Common myeloid progenitor, CD34-positive (primary cell): Measurements from ENCODE around the gene GNG4.
A peak's percentile ranks its signal among the peaks of the same experiment; 100 is the strongest.

Experiments
- CTCF ChIA-PET: fragments of 350-600 bp; sonication (Branson Sonifier 250); formaldehyde crosslinking; loops from one replicate; lab custom pipeline; 2021; ENCODE audit warnings: antibody characterized with exemption; lab: Charles Lee
- POLR2A ChIA-PET: fragments of 350-600 bp; sonication (Branson Sonifier 250); formaldehyde crosslinking; loops from one replicate; lab custom pipeline; 2021; ENCODE audit warnings: antibody characterized with exemption; lab: Charles Lee
- DNase-seq, 3 donors: peaks; one replicate each; pipeline versions ENCODE4 v3.0.0 to v3.0.0-alpha.2; 2013
- H3K27ac ChIP-seq, 2 experiments: 1 replicate in 1 of 2; 2 replicates in 1 of 2; pipeline ENCODE4 v1.7.0; 2013; ENCODE audit warnings: inconsistent platforms in 2 of 2, low read length in 2 of 2, mild to moderate bottlenecking in 2 of 2, low read depth in 1 of 2, moderate library complexity in 1 of 2; ENCODE audit not compliant: severe bottlenecking in 2 of 2, insufficient read depth in 1 of 2, poor library complexity in 1 of 2
- H3K27me3 ChIP-seq, 5 experiments: replicated peaks in 2 of 5; 1 replicate in 3 of 5; 2 replicates in 2 of 5; pipeline versions ENCODE4 v1.6.1 to v1.7.0; 2013; ENCODE audit warnings: low read length in 4 of 5, mild to moderate bottlenecking in 2 of 5, moderate library complexity in 2 of 5, inconsistent platforms in 1 of 5; ENCODE audit not compliant: insufficient read depth in 5 of 5, control insufficient read depth in 4 of 5
- H3K36me3 ChIP-seq, 4 experiments: 1 replicate in 2 of 4; 2 replicates in 2 of 4; pipeline versions ENCODE4 v1.6.1 to v1.7.0; 2013; ENCODE audit warnings: low read length in 3 of 4, control low read depth in 1 of 4, mild to moderate bottlenecking in 1 of 4; ENCODE audit not compliant: control insufficient read depth in 4 of 4, insufficient read depth in 4 of 4
- H3K4me1 ChIP-seq, 4 experiments: 1 replicate in 3 of 4; 2 replicates in 1 of 4; pipeline versions ENCODE4 v1.6.1 to v1.7.1; 2013; ENCODE audit warnings: low read length in 3 of 4, mild to moderate bottlenecking in 3 of 4, control low read depth in 1 of 4, inconsistent platforms in 1 of 4, moderate library complexity in 1 of 4; ENCODE audit not compliant: control insufficient read depth in 4 of 4, insufficient read depth in 4 of 4; ENCODE audit errors: control extremely low read depth in 1 of 4
- H3K4me3 ChIP-seq, 7 experiments: 1 replicate in 4 of 7; 2 replicates in 3 of 7; pipeline versions ENCODE4 v1.5.1 to v1.7.0; 2013; ENCODE audit warnings: mild to moderate bottlenecking in 7 of 7, low read length in 6 of 7, moderate library complexity in 6 of 7, inconsistent platforms in 2 of 7, low read depth in 2 of 7, control low read depth in 1 of 7; ENCODE audit not compliant: insufficient read depth in 4 of 7, control insufficient read depth in 1 of 7; ENCODE audit errors: extremely low read depth in 1 of 7
- H3K9me3 ChIP-seq, 5 experiments: 1 replicate in 4 of 5; 2 replicates in 1 of 5; pipeline versions ENCODE4 v1.6.1 to v1.7.1; 2013; ENCODE audit warnings: low read length in 4 of 5, mild to moderate bottlenecking in 2 of 5, inconsistent platforms in 1 of 5, low read depth in 1 of 5, moderate library complexity in 1 of 5; ENCODE audit not compliant: control insufficient read depth in 4 of 5, insufficient read depth in 2 of 5; ENCODE audit errors: control extremely low read depth in 1 of 5
- WGBS: methylation state at CpG from one replicate; pipeline ENCODE4 v1.1.5; 2013; ENCODE audit not compliant: insufficient coverage; 5-methylcytosine and 5-hydroxymethylcytosine counted together

Gene GNG4

DNA sequence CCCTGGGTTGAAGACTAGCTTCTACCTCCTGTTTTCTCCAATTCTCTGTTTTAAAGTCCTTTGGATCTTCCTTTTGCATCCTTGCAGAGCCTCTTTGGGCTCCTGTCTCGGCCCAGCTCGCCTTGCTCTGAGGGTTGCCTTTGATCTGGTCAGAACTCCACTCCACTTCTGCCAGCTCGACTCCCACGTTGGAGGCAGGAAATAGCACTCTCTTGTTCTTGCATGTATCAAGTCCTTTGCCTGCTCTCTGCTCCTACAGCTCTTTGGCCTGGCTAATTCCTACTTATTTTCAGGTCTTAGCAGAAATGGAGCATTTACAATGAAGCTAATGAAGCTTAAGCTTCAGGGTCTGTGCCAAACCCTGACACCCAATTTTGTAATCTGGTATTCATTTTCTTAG is 124.3 kb downstream of the GNG4 start:
- Histone ChIP-seq H3K27me3 (no peaks in the 10 kb centered on the region), H3K9me3 (no peaks in the 10 kb centered on the region), H3K4me1 (no peaks in the 10 kb centered on the region), H3K4me3 (no peak overlapping the region), H3K27ac (no peak overlapping the region), H3K36me3 (no peaks in the 10 kb centered on the region)
- DNase-seq: no peak
- 71% methylated on average over 4 of the region's 4 CpGs for WGBS
- ChIA-PET POLR2A (no interaction called here), CTCF (no interaction called here)

GRCh38 chr1:235516862-235517446 is 132.6 kb downstream of the GNG4 start:
- no peak overlapping the region for H3K27ac ChIP-seq
- no peaks in the 10 kb centered on the region for H3K4me1 ChIP-seq
- ChIA-PET CTCF (interaction anchor here (1.3 to 4.8 kb wide), 3 partner anchors 84 to 455 kb away, joined by 3 to 49 read pairs (median 8); no protein-coding TSS in a partner anchor), POLR2A (no interaction called here)
- no peaks in the 10 kb centered on the region for H3K36me3 ChIP-seq
- H3K27me3 ChIP-seq: no peaks in the 10 kb centered on the region
- no peak overlapping the region for H3K4me3 ChIP-seq
- no peak for DNase-seq
- no peaks in the 10 kb centered on the region for H3K9me3 ChIP-seq
- 98% methylated on average over 4 of the region's 6 CpGs for WGBS

GRCh38 chr1:235515844-235516512 is 133.6 kb downstream of the GNG4 start:
- Histone ChIP-seq H3K4me1 (no peaks in the 10 kb centered on the region), H3K27me3 (no peaks in the 10 kb centered on the region), H3K27ac (no peak overlapping the region), H3K4me3 (no peak overlapping the region), H3K9me3 (no peaks in the 10 kb centered on the region), H3K36me3 (no peaks in the 10 kb centered on the region)
- POLR2A ChIA-PET: no interaction called here
- 100% methylated on average over 1 of the region's 5 CpGs for WGBS
- peak in 1 of 3 donors; percentile 12 for DNase-seq
- CTCF ChIA-PET: interaction anchor here (1.0 to 4.8 kb wide), 5 partner anchors 85 to 456 kb away, joined by 3 to 49 read pairs (median 4); no protein-coding TSS in a partner anchor

DNA sequence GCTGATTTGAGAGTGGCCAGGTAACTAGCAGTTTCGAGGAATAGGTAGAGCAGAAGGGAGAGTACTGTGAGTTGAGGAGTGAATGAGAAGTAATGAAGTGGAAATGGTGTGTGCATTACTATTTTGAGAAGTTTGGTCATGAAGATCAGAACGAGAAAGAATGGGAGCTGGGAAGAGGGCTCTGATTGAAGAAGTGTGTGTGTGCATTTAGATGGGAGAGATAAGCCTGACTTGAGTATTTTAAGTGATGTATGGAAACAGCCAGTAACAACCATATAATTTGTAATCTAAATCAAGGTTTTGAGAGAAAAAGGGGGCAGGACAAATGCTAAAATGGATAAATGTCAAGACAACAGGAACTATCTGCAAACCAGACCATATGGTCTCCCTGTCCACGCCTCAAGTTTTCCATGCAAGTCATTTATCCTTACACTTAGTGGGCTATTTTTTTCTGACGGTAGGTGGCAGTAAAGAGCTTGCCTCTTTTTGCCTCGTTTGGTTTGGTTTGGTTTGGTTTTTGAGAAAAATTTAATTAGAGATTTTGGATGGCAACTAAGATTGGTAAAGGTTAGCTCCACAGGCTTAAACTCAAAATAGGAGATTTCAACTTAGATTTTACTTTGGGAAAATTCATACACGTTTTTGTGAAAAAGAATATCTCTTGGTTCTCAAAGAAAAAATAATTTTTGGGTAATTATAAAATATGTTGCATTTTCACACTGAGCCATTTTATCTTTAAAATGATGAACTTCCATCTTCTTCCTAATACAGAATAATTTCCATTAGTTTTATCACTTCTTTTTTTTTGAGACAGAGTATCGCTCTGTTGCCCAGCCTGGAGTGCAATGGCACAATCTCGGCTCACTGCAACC is 135.9 kb downstream of the GNG4 start:
- Histone ChIP-seq H3K27ac (no peak overlapping the region), H3K4me1 (no peaks in the 10 kb centered on the region), H3K36me3 (no peaks in the 10 kb centered on the region), H3K27me3 (peaks cover 0 to 4% (median 0%) of the 10 kb centered on the region in 5 experiments), H3K4me3 (no peak overlapping the region), H3K9me3 (no peaks in the 10 kb centered on the region)
- WGBS: 57% methylated on average over 5 of the region's 8 CpGs
- CTCF ChIA-PET: interaction anchor here (0.7 to 4.8 kb wide), 11 partner anchors 9 to 458 kb away, joined by 3 to 49 read pairs (median 3); no protein-coding TSS in a partner anchor
- DNase-seq: peak; percentile 74 to 85 (median 77)
- POLR2A ChIA-PET: interaction anchor here (0.6 kb wide), 1 partner anchor 460 kb away, joined by 3 read pairs; no protein-coding TSS in a partner anchor

GRCh38 chr1:235511470-235512240 is 137.9 kb downstream of the GNG4 start:
- no peak for DNase-seq
- no peaks in the 10 kb centered on the region for H3K9me3 ChIP-seq
- WGBS: 84% methylated on average over 11 of the region's 13 CpGs
- no peak overlapping the region for H3K4me3 ChIP-seq
- POLR2A ChIA-PET: no interaction called here
- peaks cover 0 to 4% (median 4%) of the 10 kb centered on the region in 5 experiments for H3K27me3 ChIP-seq
- H3K4me1 ChIP-seq: no peaks in the 10 kb centered on the region
- H3K36me3 ChIP-seq: no peaks in the 10 kb centered on the region
- CTCF ChIA-PET: interaction anchor here (1.2 to 1.9 kb wide), 3 partner anchors 15 to 219 kb away, joined by 3 to 5 read pairs (median 4); no protein-coding TSS in a partner anchor
- H3K27ac ChIP-seq: no peak overlapping the region

- Histone ChIP-seq H3K27me3 (peaks cover 0 to 4% (median 4%) of the 10 kb centered on the region in 5 experiments), H3K9me3 (no peaks in the 10 kb centered on the region), H3K27ac (no peak overlapping the region), H3K36me3 (no peaks in the 10 kb centered on the region), H3K4me3 (no peak overlapping the region), H3K4me1 (no peaks in the 10 kb centered on the region)
- DNase-seq: no peak
- CTCF ChIA-PET: interaction anchor here (0.6 to 1.9 kb wide), 4 partner anchors 16 to 271 kb away, joined by 3 to 5 read pairs (median 4); no protein-coding TSS in a partner anchor
- POLR2A ChIA-PET: no interaction called here
- 97% methylated on average over 3 of the region's 6 CpGs for WGBS
Observed at GRCh38 chr1:235510823-235511222, 138.8 kb downstream of the GNG4 start.
